Esophagus squamous epithelium (tissue), 4 donors: Measurements from ENCODE around the gene DTX3L.

Experiments used
- CTCF ChIP-seq, 6 experiments: fragments of 450-650 bp in 4 of 6; fragments of 200-600 bp in 2 of 6; sonication (generic) in 2 of 6; IDR thresholded peaks; one replicate each; pipeline ENCODE4 v1.5.1; 2016 to 2019; ENCODE audit warnings: antibody characterized with exemption in 6 of 6, mild to moderate bottlenecking in 4 of 6, moderate library complexity in 4 of 6
- POLR2A ChIP-seq, 4 donors: fragments of 450-650 bp; IDR thresholded peaks; one replicate each; pipeline ENCODE4 v1.6.1; 2017; ENCODE audit warnings: antibody characterized with exemption in 4 of 4, mild to moderate bottlenecking in 4 of 4, moderate library complexity in 3 of 4

DNA sequence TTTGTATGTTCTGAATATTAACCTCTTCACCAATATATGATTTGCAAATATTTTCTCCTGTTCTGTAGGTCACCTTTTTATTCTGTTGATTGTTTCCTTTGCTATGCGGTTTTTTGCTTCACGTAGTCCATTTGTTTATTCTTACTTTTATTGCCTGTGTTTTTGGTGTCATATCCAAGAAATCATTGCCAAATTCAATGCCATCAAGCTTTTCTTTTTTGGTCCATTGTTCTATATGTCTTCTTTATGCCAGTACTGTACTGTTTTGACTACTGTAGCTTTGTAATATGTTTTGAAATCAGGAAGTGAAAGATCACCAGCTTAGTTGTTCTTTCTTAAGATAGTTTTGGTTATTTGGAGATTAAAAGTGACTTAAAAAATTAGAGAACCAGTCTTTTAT is 17.5 kb downstream of the DTX3L start:
- TF ChIP-seq CTCF (IDR thresholded peaks at IDR 0.05) = no peak
- TF ChIP-seq POLR2A (IDR thresholded peaks at IDR 0.05) = no peak
